ENCODE data around the gene SLC10A1. TPM values are rescaled to one million over a fixed set of nuclear protein-coding genes. Genes with fewer than 3 reads are reported as not detected.

The SLC10A1 gene
- total RNA-seq, 1 experiment from 2014 or later: not detected

DNA sequence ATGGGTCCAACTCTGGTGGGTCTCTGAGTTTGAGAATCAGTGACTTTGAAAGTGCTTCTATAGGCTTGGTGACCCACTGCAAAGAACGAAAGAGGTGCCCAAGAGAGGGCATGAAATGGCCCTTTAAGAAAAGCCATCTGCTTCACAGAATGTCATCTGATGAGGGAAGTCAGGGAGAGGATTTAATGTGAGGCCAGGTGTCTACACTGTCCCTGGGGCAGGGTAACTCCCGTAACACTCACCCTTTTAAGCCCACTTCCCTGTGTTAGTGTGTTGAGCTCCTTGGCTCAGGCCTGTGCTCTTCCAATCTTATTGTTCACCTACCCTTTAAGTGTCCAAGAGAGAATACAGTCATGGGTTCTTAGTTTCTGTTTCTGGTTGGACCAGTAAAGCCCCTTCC, 46.5 kb downstream of the SLC10A1 start:
- Histone ChIP-seq H3K79me1 (ENCODE audit: insufficient read depth, low read depth, low read length, poor library complexity, severe bottlenecking) (no peaks in the 10 kb centered on the region), H3K27me3 (ENCODE audit: insufficient read depth, low read length) (no peaks in the 10 kb centered on the region), H2BK20ac (ENCODE audit: low read depth, low read length, poor library complexity, severe bottlenecking) (no peak overlapping the region), H3K9me3 (ENCODE audit: control insufficient read depth, low read depth, low read length) (no peaks in the 10 kb centered on the region), H4K91ac (ENCODE audit: insufficient read length, low read depth, low read length) (no peak overlapping the region), H2AFZ (ENCODE audit: low read length) (no peak overlapping the region), H2AK5ac (ENCODE audit: insufficient read length, low read length) (no peak overlapping the region), H3K4me1 (ENCODE audit: insufficient read depth, low read length) (no peaks in the 10 kb centered on the region; the same call in 1 of the 2 replicates), H4K20me1 (ENCODE audit: control insufficient read depth, insufficient read depth, insufficient read length) (no peaks in the 10 kb centered on the region), H2BK5ac (ENCODE audit: insufficient read length, low read length) (no peak overlapping the region), H2BK12ac (ENCODE audit: insufficient read length, low read depth, low read length) (no peak overlapping the region), H3K18ac (ENCODE audit: insufficient read length, low read depth, low read length) (no peak overlapping the region), H3K27ac (ENCODE audit: insufficient read length, low read depth, low read length) (no peak overlapping the region), H4K8ac (replicated peaks; ENCODE audit: insufficient read length, low read depth, low read length) (no peak overlapping the region), H3K4me2 (ENCODE audit: insufficient read depth, insufficient read length, low read length) (no peak overlapping the region), H3K79me2 (ENCODE audit: insufficient read depth, low read length) (no peaks in the 10 kb centered on the region), H3T11ph (ENCODE audit: low read length) (no peak overlapping the region), H3K14ac (ENCODE audit: insufficient read depth, low read length) (no peak overlapping the region), H2BK15ac (ENCODE audit: low read depth, low read length) (no peak overlapping the region), H3K4ac (ENCODE audit: low read depth, low read length) (no peak overlapping the region), H4K5ac (ENCODE audit: insufficient read length, low read depth, low read length) (no peak overlapping the region), H3K23me2 (ENCODE audit: insufficient read length, low read depth, low read length, poor library complexity, severe bottlenecking) (no peaks in the 10 kb centered on the region), H3K9ac (ENCODE audit: extremely low read depth, insufficient read length, low read length) (no peak overlapping the region), H2BK120ac (ENCODE audit: low read depth, low read length, poor library complexity, severe bottlenecking) (no peak overlapping the region), H3K23ac (ENCODE audit: insufficient read length, low read depth, low read length) (no peak overlapping the region), H3K56ac (ENCODE audit: insufficient read length, low read depth, low read length) (no peak overlapping the region)
- no peak for DNase-seq
- no peaks in the 10 kb centered on the region for H3K27me3 Mint-ChIP-seq (ENCODE audit: low read depth)
- no peak overlapping the region for H3K4me3 Mint-ChIP-seq
- peaks cover 0 to 4% (median 0%) of the 10 kb centered on the region in 3 experiments; a peak in 3 of 7 replicates for H3K36me3 Mint-ChIP-seq (ENCODE audit: insufficient read depth in 1 of 3, low read depth in 3 of 3)
- H3K9me3 Mint-ChIP-seq: peaks cover 3 to 7% of the 10 kb centered on the region in 2 experiments; a peak in 3 of 5 replicates
- H3K4me1 Mint-ChIP-seq: peaks cover 17 to 21% of the 10 kb centered on the region in 2 experiments
- TF ChIP-seq, protein P1, sequence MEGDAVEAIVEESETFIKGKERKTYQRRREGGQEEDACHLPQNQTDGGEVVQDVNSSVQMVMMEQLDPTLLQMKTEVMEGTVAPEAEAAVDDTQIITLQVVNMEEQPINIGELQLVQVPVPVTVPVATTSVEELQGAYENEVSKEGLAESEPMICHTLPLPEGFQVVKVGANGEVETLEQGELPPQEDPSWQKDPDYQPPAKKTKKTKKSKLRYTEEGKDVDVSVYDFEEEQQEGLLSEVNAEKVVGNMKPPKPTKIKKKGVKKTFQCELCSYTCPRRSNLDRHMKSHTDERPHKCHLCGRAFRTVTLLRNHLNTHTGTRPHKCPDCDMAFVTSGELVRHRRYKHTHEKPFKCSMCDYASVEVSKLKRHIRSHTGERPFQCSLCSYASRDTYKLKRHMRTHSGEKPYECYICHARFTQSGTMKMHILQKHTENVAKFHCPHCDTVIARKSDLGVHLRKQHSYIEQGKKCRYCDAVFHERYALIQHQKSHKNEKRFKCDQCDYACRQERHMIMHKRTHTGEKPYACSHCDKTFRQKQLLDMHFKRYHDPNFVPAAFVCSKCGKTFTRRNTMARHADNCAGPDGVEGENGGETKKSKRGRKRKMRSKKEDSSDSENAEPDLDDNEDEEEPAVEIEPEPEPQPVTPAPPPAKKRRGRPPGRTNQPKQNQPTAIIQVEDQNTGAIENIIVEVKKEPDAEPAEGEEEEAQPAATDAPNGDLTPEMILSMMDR (conservative IDR thresholded peaks at IDR 0.05): no peak
- no peak overlapping the region for H3K27ac Mint-ChIP-seq
- WGBS (ENCODE audit: extremely low coverage, insufficient read length, low lambda C conversion rate): no CpG with 5 or more reads among the region's 2 CpGs

Measured in H9 (cell line).